Adrenal gland (tissue), 12 donors: ENCODE data around the gene OTOS. TPM values are rescaled to one million over a fixed set of nuclear protein-coding genes. Genes with fewer than 3 reads are reported as not detected.
A peak's percentile ranks its signal among the peaks of the same experiment; 100 is the strongest.

Experiments used
- DNase-seq, 7 donors: peaks; one replicate each; pipeline ENCODE4 v3.0.0-alpha.2; 2019 to 2020
- H3K27ac ChIP-seq, 5 donors: fragments of 200-600 bp; sonication (generic) in 4 of 5; 1 replicate in 3 of 5; 2 replicates in 2 of 5; pipeline versions ENCODE4 v1.5.1 to v1.8.0; 2016 to 2020; ENCODE audit warnings: mild to moderate bottlenecking in 1 of 5
- H3K27me3 ChIP-seq: fragments of 200-600 bp; 2 replicates; pipeline ENCODE4 v1.8.0; 2021
- H3K36me3 ChIP-seq, 2 donors: fragments of 200-600 bp; replicated peaks in 1 of 2; 1 replicate in 1 of 2; 2 replicates in 1 of 2; pipeline versions ENCODE4 v1.5.1 to v1.8.0; 2018 to 2022
- H3K4me1 ChIP-seq, 2 donors: fragments of 200-600 bp; replicated peaks in 1 of 2; 1 replicate in 1 of 2; 2 replicates in 1 of 2; pipeline versions ENCODE4 v1.5.1 to v1.8.0; 2018 to 2021
- H3K4me3 ChIP-seq, 4 donors: fragments of 200-600 bp; sonication (generic) in 3 of 4; one replicate each; pipeline ENCODE4 v1.5.1; 2016 to 2018
- H3K9me3 ChIP-seq, 3 donors: fragments of 200-600 bp; sonication (generic) in 1 of 3; replicated peaks in 1 of 3; 1 replicate in 2 of 3; 2 replicates in 1 of 3; pipeline versions ENCODE4 v1.5.1 to v1.8.0; 2016 to 2021
- CTCF ChIP-seq, 6 experiments: fragments of 450-650 bp in 4 of 6; fragments of 200-600 bp in 2 of 6; sonication (generic) in 1 of 6; IDR thresholded peaks; 1 replicate in 5 of 6; 2 replicates in 1 of 6; pipeline versions ENCODE4 v1.5.1 to v1.8.0; 2016 to 2021; ENCODE audit warnings: antibody characterized with exemption in 6 of 6, mild to moderate bottlenecking in 2 of 6, moderate library complexity in 1 of 6
- POLR2A ChIP-seq, 2 donors: fragments of 450-650 bp; IDR thresholded peaks; one replicate each; pipeline ENCODE4 v1.6.1; 2017; ENCODE audit warnings: antibody characterized with exemption in 2 of 2, mild to moderate bottlenecking in 2 of 2, moderate library complexity in 1 of 2
- WGBS, 4 donors: extraction: QIAGEN DNeasy Blood & Tissue Kit in 2 of 4; methylation state at CpG; one replicate each; pipeline versions ENCODE4 v1.1.5 to v1.1.7; 2013 to 2017; 5-methylcytosine and 5-hydroxymethylcytosine counted together
- intact Hi-C, 2 donors: fragments of 100-400 bp; cut with DNase I; formaldehyde crosslinking; loops; one replicate each; pipeline versions ENCODE4 v1.14.1 to v1.15.0; 2022 to 2023
- polyA plus RNA-seq, 3 donors: library from polyadenylated mRNA; stranded (reverse); fragments of 200-250 nt in 2 of 3; fragments of 350-450 nt in 1 of 3; fragmentation: Illumina TruSeq in 1 of 3; extraction: RNeasy Lipid Tissue Mini Kit (QIAGEN cat#74804) in 1 of 3; gene quantifications; one replicate each; pipeline ENCODE4 v1.2.3, GENCODE V29; 2013 to 2014
- total RNA-seq, 9 donors: library from RNA; depleted of rRNA in 4 of 9; stranded (reverse); fragments of >200 nt in 4 of 9; fragments of 120-200 nt in 1 of 9; fragmentation: NEBNext Ultra II Directional in 1 of 9; extraction: Animal tissue kit (Norgen Biotek cat#: 25700) in 1 of 9; gene quantifications; one replicate each; pipeline versions ENCODE4 v1.1.0 to v1.2.4, GENCODE V29; 2013 to 2023
- donor health status: healthy with polysubstance abuse.
- donor health status: Bipolar disorder and iron deficiency.
- donor health status: DM: yes; HTN: yes; CAD: no.
- donor health status: DM: no; HTN: no; CAD: no.
- donor health status: DM: no; HTN: no; CAD: no.
- donor health status: DM: yes; HTN: yes; CAD: no.

Gene OTOS
- total and polyA plus RNA-seq, 12 donors, result not detected

GRCh38 chr2:240128608-240129145 lies 11.8 kb downstream of the OTOS start:
- 82 to 87% (median 83%) methylated on average over 9 to 12 of the region's 12 CpGs for WGBS, 4 donors
- peaks cover 0 to 61% of the 10 kb centered on the region in 2 donors for H3K36me3 ChIP-seq
- no peaks in the 10 kb centered on the region for H3K4me1 ChIP-seq
- peak in 1 of 7 donors; percentile 29 for DNase-seq
- intact Hi-C loops, result no loop called here
- H3K9me3 ChIP-seq, result no peaks in the 10 kb centered on the region
- no peak overlapping the region for H3K27ac ChIP-seq
- TF ChIP-seq CTCF (IDR thresholded peaks at IDR 0.05) (no peak), POLR2A (IDR thresholded peaks at IDR 0.05) (no peak)
- no peaks in the 10 kb centered on the region for H3K27me3 ChIP-seq
- no peak overlapping the region for H3K4me3 ChIP-seq

- no peak overlapping the region for H3K27ac ChIP-seq
- TF ChIP-seq CTCF (IDR thresholded peaks at IDR 0.05), result no peak
- TF ChIP-seq POLR2A (IDR thresholded peaks at IDR 0.05), result no peak
- intact Hi-C loops, result no loop called here
- H3K27me3 ChIP-seq, result no peaks in the 10 kb centered on the region
- no peaks in the 10 kb centered on the region for H3K4me1 ChIP-seq
- no peaks in the 10 kb centered on the region for H3K9me3 ChIP-seq
- DNase-seq, result peak in 1 of 7 donors; percentile 13
- peaks cover 0 to 55% of the 10 kb centered on the region in 2 donors for H3K36me3 ChIP-seq
- 94 to 95% (median 94%) methylated on average over 16 of the region's 16 CpGs for WGBS, 4 donors
- H3K4me3 ChIP-seq, result no peak overlapping the region
Observed at GRCh38 chr2:240127911-240128607, 12.4 kb downstream of the OTOS start.

GRCh38 chr2:240127191-240127750 lies 13.2 kb downstream of the OTOS start:
- Histone ChIP-seq H3K4me1 (no peaks in the 10 kb centered on the region), H3K4me3 (no peak overlapping the region), H3K27me3 (no peaks in the 10 kb centered on the region), H3K27ac (no peak overlapping the region), H3K9me3 (no peaks in the 10 kb centered on the region), H3K36me3 (peaks cover 0 to 47% of the 10 kb centered on the region in 2 donors)
- peak in 1 of 7 donors; percentile 17 for DNase-seq
- no peak for TF ChIP-seq POLR2A (IDR thresholded peaks at IDR 0.05)
- no peak for TF ChIP-seq CTCF (IDR thresholded peaks at IDR 0.05)
- 85 to 96% (median 94%) methylated on average over 5 to 7 of the region's 7 CpGs for WGBS, 4 donors
- intact Hi-C loops, result no loop called here

- intact Hi-C loops, result no loop called here
- TF ChIP-seq POLR2A (IDR thresholded peaks at IDR 0.05) (no peak), CTCF (IDR thresholded peaks at IDR 0.05) (no peak)
- peak in 1 of 7 donors; percentile 17 for DNase-seq
- H3K27ac ChIP-seq, result no peak overlapping the region
- H3K27me3 ChIP-seq, result no peaks in the 10 kb centered on the region
- WGBS, 4 donors, result 88 to 98% (median 93%) methylated on average over 10 of the region's 10 CpGs
- H3K9me3 ChIP-seq, result no peaks in the 10 kb centered on the region
- H3K4me3 ChIP-seq, result no peak overlapping the region
- no peaks in the 10 kb centered on the region for H3K4me1 ChIP-seq
- peaks cover 0 to 41% of the 10 kb centered on the region in 2 donors for H3K36me3 ChIP-seq
Observed at GRCh38 chr2:240126731-240127130, 13.7 kb downstream of the OTOS start.
